NCI-H345 treated with DMSO at 0.1 percent for 48 hours (cell line): ENCODE results near the gene BAHCC1.
A peak's percentile ranks its signal among the peaks of the same experiment; 100 is the strongest.

ENCODE experiments used
- DNase-seq: peaks from one replicate; lab custom pipeline; 2025; ENCODE audit not compliant: unreplicated experiment; lab: John Stamatoyannopoulos, UW

BAHCC1 gene

GRCh38 chr17:81440051-81440471, 44.8 kb downstream of the BAHCC1 start:
- DNase-seq, result no peak

- DNase-seq, result peak; percentile 22
Observed at GRCh38 chr17:81440511-81441244, 45.4 kb downstream of the BAHCC1 start.

DNA sequence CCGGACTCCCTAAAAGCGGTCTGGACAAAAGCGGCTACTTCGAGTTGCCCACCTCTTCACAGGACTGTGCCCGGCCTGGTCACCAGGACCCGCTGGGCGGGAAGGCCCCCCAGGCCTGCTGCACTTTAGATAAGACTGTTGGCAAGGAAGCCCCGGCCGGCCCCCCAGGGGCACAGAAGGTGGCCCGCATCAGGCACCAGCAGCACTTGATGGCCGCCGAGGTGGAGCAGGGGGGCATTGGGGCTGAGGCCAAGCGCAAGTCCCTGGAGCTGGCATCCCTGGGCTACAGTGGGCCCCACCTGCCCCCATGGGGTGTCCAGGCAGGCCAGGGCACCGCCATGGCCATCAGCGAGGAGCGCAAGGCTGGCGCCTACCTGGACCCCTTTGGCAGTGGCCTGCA, 47.5 kb downstream of the BAHCC1 start:
- DNase-seq, result no peak

- no peak for DNase-seq
Observed at GRCh38 chr17:81443269-81443668, 48.0 kb downstream of the BAHCC1 start.

DNA sequence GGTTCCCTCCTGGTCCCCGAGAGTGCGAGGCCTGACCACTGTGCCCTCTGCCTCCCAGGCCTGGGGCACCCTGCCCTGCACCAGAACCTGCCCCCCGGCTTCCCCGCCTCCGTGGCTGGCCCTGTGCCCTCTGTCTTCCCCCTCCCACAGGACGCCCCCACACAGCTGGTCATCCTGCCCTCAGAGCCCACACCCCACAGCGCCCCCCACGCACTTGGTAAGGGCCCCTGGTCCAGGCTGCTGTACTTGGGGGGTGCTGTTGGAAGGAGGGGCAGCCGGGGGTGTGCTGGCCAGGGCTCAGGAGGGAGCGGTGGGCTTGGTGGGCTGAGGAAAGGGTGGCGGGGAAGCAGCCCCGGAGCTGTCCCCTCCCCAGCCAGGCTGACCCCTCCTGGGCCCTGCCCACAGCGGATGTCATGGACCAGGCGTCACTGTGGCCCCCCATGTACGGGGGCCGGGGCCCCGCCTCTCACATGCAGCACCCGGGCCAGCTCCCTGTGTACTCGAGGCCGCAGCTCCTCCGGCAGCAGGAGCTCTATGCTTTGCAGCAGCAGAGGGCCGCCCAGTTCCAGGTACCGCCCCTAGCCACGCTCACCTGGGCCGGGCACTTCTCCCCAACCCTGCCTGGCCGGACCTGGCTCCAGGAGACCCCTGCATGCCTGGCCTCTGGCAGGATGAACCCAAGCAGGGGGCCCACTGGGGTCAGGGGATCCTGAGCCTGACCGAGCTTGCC, 49.5 kb downstream of the BAHCC1 start:
- no peak for DNase-seq

DNA sequence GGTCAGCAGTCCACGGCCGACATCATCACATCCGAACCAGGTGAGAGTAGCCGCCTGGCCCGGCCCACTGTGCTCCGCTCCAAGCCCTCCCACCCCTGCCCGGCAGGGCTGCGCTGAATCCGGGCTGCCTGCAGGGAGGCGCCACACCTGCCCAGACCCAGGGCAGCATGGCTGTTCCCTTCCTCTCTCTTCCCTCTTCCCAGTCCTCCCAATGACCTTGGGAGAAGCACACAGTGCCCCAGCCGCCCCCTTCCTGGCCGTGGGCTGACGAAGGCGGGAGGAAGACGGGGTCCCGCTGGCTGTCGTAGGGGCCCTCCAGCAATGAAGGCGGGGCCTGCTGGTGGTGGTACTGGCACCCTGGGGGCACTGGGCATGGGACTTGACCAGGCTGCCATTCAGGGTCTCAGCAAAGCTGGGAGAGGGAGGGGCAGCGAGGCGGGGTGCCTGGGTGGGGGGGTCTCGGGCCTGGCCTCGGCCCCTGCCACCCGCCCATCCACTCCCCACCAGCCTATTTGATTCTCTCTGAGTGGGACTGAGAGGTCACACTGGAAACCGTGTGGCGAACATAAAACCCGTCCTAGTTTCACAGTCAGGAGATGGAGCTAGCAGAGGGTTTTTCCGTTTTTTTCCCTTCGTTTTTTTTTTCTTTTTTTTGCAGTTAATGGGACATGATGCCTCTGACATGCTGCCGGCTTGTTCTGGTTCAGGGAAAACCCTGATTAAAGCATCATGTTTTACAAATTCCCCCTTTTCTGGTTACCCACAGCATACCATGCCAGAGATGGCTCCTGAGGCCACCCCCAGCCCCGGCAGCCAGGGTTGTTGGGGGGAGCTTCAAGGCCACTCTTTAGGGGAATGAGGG, 50.6 kb downstream of the BAHCC1 start:
- DNase-seq, result no peak

DNA sequence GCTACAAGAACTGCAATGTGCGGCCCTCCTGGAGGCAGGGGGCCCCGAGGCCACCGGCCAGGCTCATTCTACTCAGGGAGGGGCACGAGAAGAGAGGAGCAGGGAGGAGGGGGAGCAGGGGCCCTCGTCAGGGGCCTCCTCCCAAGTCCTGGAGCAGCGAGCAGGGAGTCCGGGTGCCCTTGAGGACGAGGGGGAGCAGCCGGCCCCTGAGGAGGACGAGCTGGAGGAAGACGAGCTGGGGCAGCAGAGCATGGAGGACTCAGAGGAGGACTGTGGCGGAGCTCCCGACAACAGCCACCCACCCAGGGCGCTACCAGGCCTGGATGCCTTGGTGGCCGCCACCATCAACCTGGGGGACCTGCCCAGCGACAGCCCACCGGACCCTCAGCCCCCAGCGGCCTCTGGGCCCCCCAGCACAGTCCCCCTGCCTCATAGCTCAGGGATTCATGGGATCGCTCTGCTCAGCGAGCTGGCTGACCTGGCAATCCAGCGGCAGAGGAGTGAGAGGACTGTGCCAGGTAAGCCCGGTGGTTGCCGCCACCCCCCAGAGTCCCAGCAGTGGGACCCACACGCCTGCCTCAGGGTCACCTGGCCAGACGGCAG, 52.2 kb downstream of the BAHCC1 start:
- no peak for DNase-seq

GRCh38 chr17:81448442-81448841, 53.2 kb downstream of the BAHCC1 start:
- no peak for DNase-seq

GRCh38 chr17:81448950-81449349, 53.7 kb downstream of the BAHCC1 start:
- no peak for DNase-seq

DNA sequence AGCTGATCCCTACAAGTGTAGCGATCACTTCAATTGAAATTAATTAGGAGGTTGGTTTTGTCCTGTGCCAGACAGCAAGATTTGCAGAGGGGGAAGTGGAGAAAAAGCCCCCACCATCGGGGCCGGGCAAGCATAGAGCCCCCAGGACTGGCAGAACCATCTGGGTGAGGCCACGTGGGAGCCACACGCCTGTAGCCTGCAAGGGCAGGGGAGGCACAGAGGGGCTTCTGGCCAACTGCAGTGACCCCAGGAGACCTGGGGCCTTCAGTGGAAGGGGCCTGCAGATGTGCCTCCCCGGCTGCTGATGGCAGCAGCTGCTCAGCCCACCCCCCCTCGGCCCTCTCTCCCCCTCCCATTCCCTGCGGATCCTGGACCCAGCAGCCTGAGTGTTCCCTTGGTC, 54.1 kb downstream of the BAHCC1 start:
- no peak for DNase-seq

DNA sequence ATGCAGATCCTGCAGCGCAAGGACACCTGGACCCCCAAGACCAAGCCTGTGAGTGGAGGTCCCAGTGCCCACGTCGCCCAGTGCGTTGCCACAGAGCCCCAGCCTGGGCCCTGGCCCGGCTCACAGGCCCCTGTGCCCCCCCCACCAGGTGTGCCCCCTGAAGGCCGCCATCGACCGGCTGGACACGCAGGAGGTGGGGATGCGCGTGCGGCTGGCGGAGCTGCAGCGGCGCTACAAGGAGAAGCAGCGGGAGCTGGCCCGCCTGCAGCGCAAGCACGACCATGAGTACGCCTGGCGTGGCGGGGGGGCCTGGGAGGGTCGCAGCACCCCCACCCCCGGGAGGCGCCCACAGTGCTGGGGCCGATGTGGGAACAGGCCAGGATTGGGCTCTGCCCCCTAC, 56.6 kb downstream of the BAHCC1 start:
- no peak for DNase-seq

DNA sequence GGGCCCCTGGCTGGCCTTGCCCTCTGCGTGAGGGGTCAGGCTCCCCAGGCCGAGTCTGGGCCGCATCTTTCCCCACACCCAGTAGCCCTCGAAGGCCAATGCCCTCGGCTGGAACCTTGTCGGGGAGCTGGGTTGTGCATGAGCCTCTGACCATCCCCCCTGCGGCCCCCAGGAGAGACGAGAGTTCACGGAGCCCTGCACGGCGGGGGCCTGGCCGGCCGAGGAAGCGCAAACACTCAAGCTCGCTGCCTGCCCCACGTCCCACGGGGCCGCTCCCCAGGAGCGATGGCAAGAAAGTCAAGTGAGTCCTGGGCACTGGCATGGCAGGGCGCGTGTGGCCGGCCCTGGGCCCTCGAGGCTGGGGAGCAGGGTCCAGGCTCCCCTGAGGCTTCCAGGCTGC, 57.3 kb downstream of the BAHCC1 start:
- no peak for DNase-seq

DNA sequence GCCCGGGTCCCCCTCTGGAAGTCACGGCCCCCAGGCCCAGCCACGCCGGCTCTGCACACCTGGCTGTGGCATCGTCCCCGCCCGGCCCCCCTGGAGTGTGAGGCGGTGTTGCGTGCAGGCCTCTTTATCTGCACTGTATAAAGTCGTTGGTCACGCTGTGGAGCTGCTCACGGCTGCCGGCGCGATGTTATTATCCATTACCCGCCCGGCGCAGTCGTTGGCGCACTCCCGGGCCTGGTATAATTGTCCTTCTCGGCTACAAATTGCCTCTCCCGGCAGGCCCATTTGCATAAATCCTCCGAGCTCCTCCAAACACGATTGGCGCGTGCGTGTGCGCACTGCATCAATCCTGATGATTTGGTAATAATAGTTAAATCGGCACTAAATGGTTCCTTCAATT, 57.8 kb downstream of the BAHCC1 start:
- DNase-seq, result peak; percentile 92

DNA sequence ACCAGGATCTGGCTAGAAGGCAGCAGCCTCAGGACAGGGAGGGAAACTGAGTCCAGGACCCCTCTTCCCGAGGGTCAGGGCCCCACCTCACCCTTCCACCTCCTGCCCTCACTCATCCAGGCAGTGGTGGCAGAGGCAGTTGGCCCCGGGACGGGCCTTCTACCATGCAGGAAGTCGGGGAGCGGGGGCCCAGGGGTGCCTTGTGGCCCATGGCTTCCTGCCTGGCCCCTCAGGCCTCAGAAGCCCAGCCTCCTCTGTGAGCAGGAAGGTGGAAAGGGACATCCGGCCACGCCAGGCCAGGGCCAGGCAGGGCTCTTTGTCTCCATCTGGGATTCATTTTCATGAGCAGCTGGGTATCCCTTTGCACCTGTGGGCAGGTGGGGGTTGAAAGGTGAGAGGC, 58.5 kb downstream of the BAHCC1 start:
- DNase-seq, result no peak

GRCh38 chr17:81454473-81454872, 59.2 kb downstream of the BAHCC1 start:
- DNase-seq, result no peak

GRCh38 chr17:81455387-81455786, 60.1 kb downstream of the BAHCC1 start:
- no peak for DNase-seq

GRCh38 chr17:81456091-81456490, 60.8 kb downstream of the BAHCC1 start:
- no peak for DNase-seq

GRCh38 chr17:81456798-81457197, 61.5 kb downstream of the BAHCC1 start:
- no peak for DNase-seq

DNA sequence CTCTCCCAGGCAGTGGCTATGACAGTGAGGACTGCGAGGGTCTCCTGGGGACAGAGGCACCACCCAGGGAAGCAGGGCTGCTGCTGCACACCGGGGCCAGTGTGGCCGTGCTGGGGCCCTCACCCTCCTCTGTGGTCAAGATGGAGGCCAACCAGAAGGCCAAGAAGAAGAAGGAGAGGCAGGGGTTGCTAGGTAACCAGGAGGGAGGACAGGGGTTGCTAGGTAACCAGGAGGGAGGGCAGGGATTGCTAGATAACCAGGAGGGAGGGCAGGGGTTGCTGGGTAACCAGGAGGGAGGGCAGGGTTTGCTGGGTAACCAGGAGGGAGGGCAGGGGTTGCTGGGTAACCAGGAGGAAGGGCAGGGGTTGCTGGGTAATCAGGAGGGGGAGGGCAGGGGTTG, 62.1 kb downstream of the BAHCC1 start:
- no peak for DNase-seq

- no peak for DNase-seq
Observed at GRCh38 chr17:81457917-81458555, 62.8 kb downstream of the BAHCC1 start.

DNA sequence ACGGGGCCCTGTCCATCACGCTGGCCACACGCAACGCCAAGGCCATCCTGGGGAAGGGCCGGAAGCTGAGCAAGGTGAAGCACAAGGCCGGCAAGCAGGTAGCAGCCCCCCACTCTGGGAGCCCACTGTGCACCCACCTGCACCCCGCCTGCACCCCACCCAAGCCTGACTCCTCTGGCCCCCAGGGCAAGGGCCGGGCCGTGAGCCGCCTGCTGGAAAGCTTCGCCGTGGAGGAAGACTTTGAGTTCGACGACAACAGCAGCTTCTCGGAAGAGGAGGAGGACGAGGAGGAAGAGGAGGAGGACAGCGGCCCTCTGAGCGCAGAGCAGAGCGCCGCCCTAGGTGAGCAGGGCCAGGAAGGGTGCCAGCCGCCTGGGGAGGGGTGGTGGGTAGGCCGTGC, 63.4 kb downstream of the BAHCC1 start:
- no peak for DNase-seq
